H9 (cell line): ENCODE measurements around the gene SGMS2. TPM values are rescaled to one million over a fixed set of nuclear protein-coding genes. Genes with fewer than 3 reads are reported as not detected.

Source experiments
- DNase-seq: peaks from one replicate; pipeline ENCODE4 v3.0.0-alpha.2; 2017
- H2AFZ ChIP-seq: one replicate; pipeline ENCODE4 v1.6.1; 2013; ENCODE audit warnings: mild to moderate bottlenecking, low read length, control low read depth, moderate library complexity
- H2AK5ac ChIP-seq: 2 replicates; pipeline ENCODE4 v1.6.1; 2013; ENCODE audit warnings: low read length, control low read depth, mixed read lengths; ENCODE audit not compliant: insufficient read length
- H2BK120ac ChIP-seq: one replicate; pipeline ENCODE4 v1.6.1; 2013; ENCODE audit warnings: low read depth, mild to moderate bottlenecking, low read length, control low read depth, inconsistent platforms; ENCODE audit not compliant: poor library complexity, severe bottlenecking
- H2BK12ac ChIP-seq: 2 replicates; pipeline ENCODE4 v1.6.1; 2013; ENCODE audit warnings: low read length, control low read depth, mixed read lengths, low read depth; ENCODE audit not compliant: insufficient read length
- H2BK15ac ChIP-seq: 2 replicates; pipeline ENCODE4 v1.6.1; 2013; ENCODE audit warnings: low read depth, low read length, control low read depth
- H2BK20ac ChIP-seq: one replicate; pipeline ENCODE4 v1.6.1; 2013; ENCODE audit warnings: low read depth, mild to moderate bottlenecking, low read length, control low read depth, inconsistent platforms; ENCODE audit not compliant: poor library complexity, severe bottlenecking
- H2BK5ac ChIP-seq: 2 replicates; pipeline ENCODE4 v1.6.1; 2013; ENCODE audit warnings: low read length, control low read depth, mixed read lengths; ENCODE audit not compliant: insufficient read length
- H3K14ac ChIP-seq: 2 replicates; pipeline ENCODE4 v1.6.1; 2013; ENCODE audit warnings: low read length, control low read depth; ENCODE audit not compliant: insufficient read depth
- H3K18ac ChIP-seq: 2 replicates; pipeline ENCODE4 v1.6.1; 2013; ENCODE audit warnings: low read depth, mild to moderate bottlenecking, mixed read lengths, low read length, control low read depth; ENCODE audit not compliant: insufficient read length
- H3K23ac ChIP-seq: 2 replicates; pipeline ENCODE4 v1.6.1; 2013; ENCODE audit warnings: low read length, control low read depth, mixed read lengths, low read depth; ENCODE audit not compliant: insufficient read length
- H3K23me2 ChIP-seq: 2 replicates; pipeline ENCODE4 v1.6.1; 2013; ENCODE audit warnings: low read depth, mild to moderate bottlenecking, mixed read lengths, low read length, control low read depth; ENCODE audit not compliant: insufficient read length, poor library complexity, severe bottlenecking
- H3K27ac ChIP-seq: 2 replicates; pipeline ENCODE4 v1.5.1; 2013; ENCODE audit warnings: low read length, control low read depth, mixed read lengths, low read depth; ENCODE audit not compliant: insufficient read length
- H3K27me3 ChIP-seq: 2 replicates; pipeline ENCODE4 v1.6.1; 2013; ENCODE audit warnings: low read length, control low read depth, inconsistent platforms; ENCODE audit not compliant: insufficient read depth
- H3K4ac ChIP-seq: 2 replicates; pipeline ENCODE4 v1.6.1; 2013; ENCODE audit warnings: low read depth, mild to moderate bottlenecking, control low read depth, inconsistent platforms, low read length, moderate library complexity
- H3K4me1 ChIP-seq: 2 replicates; pipeline ENCODE4 v1.6.1; 2013; ENCODE audit warnings: low read length, control low read depth, inconsistent platforms; ENCODE audit not compliant: insufficient read depth
- H3K4me2 ChIP-seq: 2 replicates; pipeline ENCODE4 v1.6.1; 2013; ENCODE audit warnings: low read length, control low read depth, mixed read lengths; ENCODE audit not compliant: insufficient read length, insufficient read depth
- H3K56ac ChIP-seq: 2 replicates; pipeline ENCODE4 v1.6.1; 2013; ENCODE audit warnings: low read depth, mild to moderate bottlenecking, mixed read lengths, low read length, control low read depth; ENCODE audit not compliant: insufficient read length
- H3K79me1 ChIP-seq: 2 replicates; pipeline ENCODE4 v1.6.1; 2013; ENCODE audit warnings: low read depth, mild to moderate bottlenecking, moderate library complexity, low read length, control low read depth, inconsistent platforms; ENCODE audit not compliant: insufficient read depth, poor library complexity, severe bottlenecking
- H3K79me2 ChIP-seq: 2 replicates; pipeline ENCODE4 v1.6.1; 2013; ENCODE audit warnings: low read length, control low read depth, inconsistent platforms; ENCODE audit not compliant: insufficient read depth
- H3K9ac ChIP-seq: 2 replicates; pipeline ENCODE4 v1.6.1; 2013; ENCODE audit warnings: low read length, control low read depth, mixed read lengths; ENCODE audit not compliant: insufficient read length; ENCODE audit errors: extremely low read depth
- H3K9me3 ChIP-seq: one replicate; pipeline ENCODE4 v1.6.1; 2013; ENCODE audit warnings: low read depth, low read length, inconsistent platforms; ENCODE audit not compliant: control insufficient read depth
- H3T11ph ChIP-seq: one replicate; pipeline ENCODE4 v1.6.1; 2013; ENCODE audit warnings: mild to moderate bottlenecking, low read length, control low read depth, inconsistent platforms
- H4K20me1 ChIP-seq: one replicate; pipeline ENCODE4 v1.6.1; 2013; ENCODE audit not compliant: control insufficient read depth, insufficient read length, insufficient read depth
- H4K5ac ChIP-seq: 2 replicates; pipeline ENCODE4 v1.6.1; 2013; ENCODE audit warnings: low read depth, mild to moderate bottlenecking, mixed read lengths, low read length, control low read depth; ENCODE audit not compliant: insufficient read length
- H4K8ac ChIP-seq: replicated peaks from 2 replicates; pipeline ENCODE4 v1.6.1; 2013; ENCODE audit warnings: low read length, control low read depth, mixed read lengths, low read depth; ENCODE audit not compliant: insufficient read length
- H4K91ac ChIP-seq: 2 replicates; pipeline ENCODE4 v1.6.1; 2013; ENCODE audit warnings: low read depth, mild to moderate bottlenecking, moderate library complexity, mixed read lengths, low read length, control low read depth; ENCODE audit not compliant: insufficient read length
- H3K27ac Mint-ChIP-seq, 3 experiments: 2 replicates in 2 of 3; 3 replicates in 1 of 3; pipeline ENCODE4 v1.8.0; 2020 to 2021; ENCODE audit warnings: mixed read lengths in 3 of 3, mild to moderate bottlenecking in 1 of 3, moderate library complexity in 1 of 3
- H3K27me3 Mint-ChIP-seq: 2 replicates; pipeline ENCODE4 v1.8.0; 2021; ENCODE audit warnings: low read depth, mild to moderate bottlenecking, moderate library complexity, mixed read lengths
- H3K36me3 Mint-ChIP-seq, 3 experiments: 2 replicates in 2 of 3; 3 replicates in 1 of 3; pipeline ENCODE4 v1.8.0; 2020 to 2021; ENCODE audit warnings: low read depth in 3 of 3, mixed read lengths in 3 of 3; ENCODE audit not compliant: insufficient read depth in 1 of 3
- H3K4me1 Mint-ChIP-seq, 2 experiments: 2 replicates each; pipeline ENCODE4 v1.8.0; 2020; ENCODE audit warnings: mixed read lengths in 2 of 2
- H3K4me3 Mint-ChIP-seq, 2 experiments: 2 replicates in 1 of 2; 3 replicates in 1 of 2; pipeline ENCODE4 v1.8.0; 2020 to 2021; ENCODE audit warnings: mild to moderate bottlenecking in 2 of 2, mixed read lengths in 2 of 2, moderate library complexity in 1 of 2
- H3K9me3 Mint-ChIP-seq, 2 experiments: 2 replicates in 1 of 2; 3 replicates in 1 of 2; pipeline ENCODE4 v1.8.0; 2020; ENCODE audit warnings: mild to moderate bottlenecking in 2 of 2, mixed read lengths in 2 of 2, moderate library complexity in 1 of 2
- WGBS: extraction: QIAGEN DNeasy Blood & Tissue Kit; methylation state at CpG from one replicate; pipeline ENCODE4 v1.1.7; 2013; ENCODE audit warnings: missing lambda C conversion rate, low lambda C conversion rate, mixed read lengths; ENCODE audit not compliant: insufficient read length; ENCODE audit errors: extremely low coverage; 5-methylcytosine and 5-hydroxymethylcytosine counted together
- total RNA-seq: library from RNA; stranded (reverse); gene quantifications from 2 replicates; pipeline ENCODE4 v1.2.1, GENCODE V29; 2021
- TF ChIP-seq, protein P1 (sequence below): fragments of 200-600 bp; sonication (generic); conservative IDR thresholded peaks from 3 replicates; pipeline ENCODE4 v1.8.0; 2021; ENCODE audit warnings: antibody characterized with exemption, mild to moderate bottlenecking

Gene SGMS2
- total RNA-seq, 1 experiment from 2014 or later: 9.7 TPM

- H3K4me3 Mint-ChIP-seq: no peak overlapping the region
- H3K4me1 ChIP-seq: no peaks in the 10 kb centered on the region
- H3K56ac ChIP-seq: no peak overlapping the region
- H3K27ac ChIP-seq: no peak overlapping the region
- H3K27ac Mint-ChIP-seq: no peak overlapping the region
- no peak overlapping the region for H3K4me2 ChIP-seq
- no peak overlapping the region for H2BK15ac ChIP-seq
- no peak overlapping the region for H2AK5ac ChIP-seq
- H4K8ac ChIP-seq: no peak overlapping the region
- no peak overlapping the region for H2AFZ ChIP-seq
- no peak overlapping the region for H4K91ac ChIP-seq
- H3K4ac ChIP-seq: no peak overlapping the region
- no peak overlapping the region for H2BK5ac ChIP-seq
- peaks cover 51 to 54% of the 10 kb centered on the region in 2 experiments for H3K9me3 Mint-ChIP-seq
- H4K20me1 ChIP-seq: no peaks in the 10 kb centered on the region
- H3K14ac ChIP-seq: no peak overlapping the region
- TF ChIP-seq, protein P1, sequence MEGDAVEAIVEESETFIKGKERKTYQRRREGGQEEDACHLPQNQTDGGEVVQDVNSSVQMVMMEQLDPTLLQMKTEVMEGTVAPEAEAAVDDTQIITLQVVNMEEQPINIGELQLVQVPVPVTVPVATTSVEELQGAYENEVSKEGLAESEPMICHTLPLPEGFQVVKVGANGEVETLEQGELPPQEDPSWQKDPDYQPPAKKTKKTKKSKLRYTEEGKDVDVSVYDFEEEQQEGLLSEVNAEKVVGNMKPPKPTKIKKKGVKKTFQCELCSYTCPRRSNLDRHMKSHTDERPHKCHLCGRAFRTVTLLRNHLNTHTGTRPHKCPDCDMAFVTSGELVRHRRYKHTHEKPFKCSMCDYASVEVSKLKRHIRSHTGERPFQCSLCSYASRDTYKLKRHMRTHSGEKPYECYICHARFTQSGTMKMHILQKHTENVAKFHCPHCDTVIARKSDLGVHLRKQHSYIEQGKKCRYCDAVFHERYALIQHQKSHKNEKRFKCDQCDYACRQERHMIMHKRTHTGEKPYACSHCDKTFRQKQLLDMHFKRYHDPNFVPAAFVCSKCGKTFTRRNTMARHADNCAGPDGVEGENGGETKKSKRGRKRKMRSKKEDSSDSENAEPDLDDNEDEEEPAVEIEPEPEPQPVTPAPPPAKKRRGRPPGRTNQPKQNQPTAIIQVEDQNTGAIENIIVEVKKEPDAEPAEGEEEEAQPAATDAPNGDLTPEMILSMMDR: no peak
- H3K36me3 Mint-ChIP-seq: peaks cover 14 to 60% (median 32%) of the 10 kb centered on the region in 3 experiments
- no peak overlapping the region for H3K9ac ChIP-seq
- H3K23me2 ChIP-seq: no peaks in the 10 kb centered on the region
- no peak for DNase-seq
- peaks cover 12% of the 10 kb centered on the region for H3K9me3 ChIP-seq
- H3K18ac ChIP-seq: no peak overlapping the region
- H3K27me3 Mint-ChIP-seq: peaks cover 2% of the 10 kb centered on the region
- no peak overlapping the region for H2BK12ac ChIP-seq
- WGBS: no CpG with 5 or more reads among the region's 2 CpGs
- H3K23ac ChIP-seq: no peak overlapping the region
- no peak overlapping the region for H3T11ph ChIP-seq
- no peak overlapping the region for H4K5ac ChIP-seq
- no peaks in the 10 kb centered on the region for H3K27me3 ChIP-seq
- H2BK20ac ChIP-seq: no peak overlapping the region
- H3K79me2 ChIP-seq: no peaks in the 10 kb centered on the region
- H3K79me1 ChIP-seq: no peaks in the 10 kb centered on the region
- H3K4me1 Mint-ChIP-seq: no peaks in the 10 kb centered on the region
- no peak overlapping the region for H2BK120ac ChIP-seq
Measured at GRCh38 chr4:107778784-107779530, 45.8 kb upstream of the SGMS2 start.
